GM23248 (cell line): Measurements from ENCODE around the gene GPT2.

Experiments used
- EZH2 ChIP-seq: fragments of 200-600 bp; sonication (generic); IDR thresholded peaks from 2 replicates; pipeline ENCODE4 v1.6.1; 2018; ENCODE audit warnings: antibody characterized with exemption, mild to moderate bottlenecking; ENCODE audit not compliant: insufficient read depth, poor library complexity, severe bottlenecking
- EZH2phosphoT487 ChIP-seq: fragments of 200-600 bp; sonication (generic); IDR thresholded peaks from 2 replicates; pipeline ENCODE4 v1.6.1; 2018; ENCODE audit warnings: antibody characterized with exemption, moderate library complexity, mild to moderate bottlenecking, low read depth; ENCODE audit not compliant: insufficient read depth

- TF ChIP-seq EZH2 (no peak), EZH2phosphoT487 (no peak)
These were observed 35.1 kb upstream of the GPT2 start for GRCh38 chr16:46848768-46849764.
